Left lung (tissue), 4 donors: ENCODE data around the gene MSL3B.

Source experiments
- ATAC-seq: fragments of 200-7000 bp; cut with Tn5 transposase; one replicate; pipeline ENCODE4 v1.9.1; 2020; ENCODE audit warnings: moderate library complexity
- DNase-seq, 4 donors: peaks; one replicate each; pipeline ENCODE4 v3.0.0-alpha.2; 2013 to 2020
- H3K27ac ChIP-seq, 2 donors: fragments of 200-600 bp; sonication (generic) in 1 of 2; one replicate each; pipeline versions ENCODE4 v1.5.0 to v1.8.0; 2020 to 2021
- H3K27me3 ChIP-seq, 2 donors: fragments of 200-600 bp; sonication (generic) in 1 of 2; one replicate each; pipeline versions ENCODE4 v1.5.0 to v1.8.0; 2020 to 2021
- H3K36me3 ChIP-seq, 2 donors: fragments of 200-600 bp; sonication (generic) in 1 of 2; one replicate each; pipeline versions ENCODE4 v1.5.0 to v1.8.0; 2020 to 2021
- H3K4me1 ChIP-seq, 2 donors: fragments of 200-600 bp; one replicate each; pipeline ENCODE4 v1.8.0; 2021
- H3K4me3 ChIP-seq, 2 donors: fragments of 200-600 bp; sonication (generic) in 1 of 2; one replicate each; pipeline versions ENCODE4 v1.5.0 to v1.8.0; 2020 to 2021; ENCODE audit warnings: mild to moderate bottlenecking in 1 of 2
- H3K9me3 ChIP-seq, 2 donors: fragments of 200-600 bp; sonication (generic) in 1 of 2; one replicate each; pipeline versions ENCODE4 v1.5.0 to v1.8.0; 2020 to 2021
- intact Hi-C, 2 donors: fragments of 100-400 bp; cut with DNase I; formaldehyde crosslinking; loops; one replicate each; pipeline versions ENCODE4 v1.11.2 to v1.14.2; 2022
- TF ChIP-seq, protein P1 (sequence below), 2 donors: fragments of 200-600 bp; sonication (generic) in 1 of 2; IDR thresholded peaks; one replicate each; pipeline versions ENCODE4 v1.5.0 to v1.8.0; 2021; ENCODE audit warnings: antibody characterized with exemption in 2 of 2
- donor health status: DM: no; HTN: yes; CAD: no.
- donor health status: DM: no; HTN: no; CAD: no.

The MSL3B gene

DNA sequence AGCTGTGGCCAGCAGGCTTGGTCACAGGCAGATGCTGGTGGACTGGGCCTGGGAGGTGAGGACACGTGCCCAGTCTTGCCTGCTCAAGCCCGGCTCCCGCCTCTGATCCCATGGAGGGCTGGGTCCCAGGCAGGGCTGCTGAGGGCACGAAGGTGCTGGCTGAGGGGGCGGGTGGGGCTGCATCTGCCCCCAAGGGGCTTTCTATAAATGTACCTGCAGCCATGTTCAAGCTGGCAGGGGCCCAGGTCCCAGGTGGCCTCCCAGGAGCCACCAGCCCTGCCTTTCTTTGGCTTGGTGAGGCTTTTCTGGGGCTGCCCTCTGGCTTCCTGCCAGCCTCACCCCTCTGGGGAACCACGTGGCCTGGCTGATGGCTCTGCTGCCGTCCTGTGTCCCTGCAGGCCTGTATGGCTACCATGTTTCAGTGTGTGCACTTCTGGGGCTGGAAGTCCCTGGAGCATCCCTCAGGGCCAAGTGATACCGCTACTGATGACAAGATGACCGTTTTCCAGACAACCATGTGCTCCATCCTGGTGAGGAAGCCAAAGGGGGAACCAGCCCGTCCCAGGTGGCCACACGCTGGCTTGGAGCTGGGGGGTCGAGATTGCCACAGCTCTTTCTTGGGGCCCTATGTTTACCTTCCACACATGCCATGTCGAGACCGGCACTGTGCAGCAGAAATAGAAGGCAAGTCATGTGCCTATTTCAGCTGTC lies 37.0 kb downstream of the MSL3B start:
- ATAC-seq: no peak
- H3K9me3 ChIP-seq: no peaks in the 10 kb centered on the region

DNA sequence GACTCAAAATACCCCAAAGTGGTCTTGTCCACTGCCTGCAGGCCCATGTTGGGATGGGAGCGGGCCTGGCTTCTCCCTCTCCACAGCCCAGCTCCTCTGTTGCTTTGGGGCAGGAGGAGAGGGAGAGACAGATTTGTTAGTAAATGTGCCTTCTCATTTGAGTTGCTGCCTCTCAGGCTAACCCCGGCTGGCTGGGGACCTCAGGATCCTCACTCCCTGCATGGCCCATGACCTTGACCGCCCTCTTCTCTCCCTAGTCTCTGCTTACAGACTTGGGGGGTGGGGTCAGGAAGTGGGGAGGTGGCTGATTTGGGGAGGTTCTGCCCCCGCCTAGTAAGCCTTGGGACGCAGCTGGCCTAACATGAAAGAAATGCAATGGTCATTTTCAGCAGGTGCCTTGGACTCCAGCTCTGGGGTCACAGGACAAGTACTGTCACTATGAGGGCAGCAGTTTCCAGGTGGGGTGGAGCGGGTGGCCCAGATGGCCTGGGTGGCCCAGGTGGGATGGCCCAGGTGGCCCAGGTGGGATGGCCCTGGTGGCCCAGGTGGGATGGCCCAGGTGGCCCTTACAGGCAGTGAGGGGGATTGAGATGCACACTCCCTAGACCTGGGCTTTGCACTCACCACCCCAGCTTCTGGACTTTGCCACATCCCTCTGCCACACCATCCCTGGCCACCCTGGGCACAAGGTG lies 37.9 kb downstream of the MSL3B start:
- Histone ChIP-seq H3K36me3 (no peaks in the 10 kb centered on the region), H3K9me3 (no peaks in the 10 kb centered on the region), H3K27me3 (no peaks in the 10 kb centered on the region), H3K27ac (no peak overlapping the region), H3K4me3 (no peak overlapping the region), H3K4me1 (no peaks in the 10 kb centered on the region)
- ATAC-seq (no peak), DNase-seq (no peak)
- intact Hi-C loops: no loop called here
- TF ChIP-seq, protein P1, sequence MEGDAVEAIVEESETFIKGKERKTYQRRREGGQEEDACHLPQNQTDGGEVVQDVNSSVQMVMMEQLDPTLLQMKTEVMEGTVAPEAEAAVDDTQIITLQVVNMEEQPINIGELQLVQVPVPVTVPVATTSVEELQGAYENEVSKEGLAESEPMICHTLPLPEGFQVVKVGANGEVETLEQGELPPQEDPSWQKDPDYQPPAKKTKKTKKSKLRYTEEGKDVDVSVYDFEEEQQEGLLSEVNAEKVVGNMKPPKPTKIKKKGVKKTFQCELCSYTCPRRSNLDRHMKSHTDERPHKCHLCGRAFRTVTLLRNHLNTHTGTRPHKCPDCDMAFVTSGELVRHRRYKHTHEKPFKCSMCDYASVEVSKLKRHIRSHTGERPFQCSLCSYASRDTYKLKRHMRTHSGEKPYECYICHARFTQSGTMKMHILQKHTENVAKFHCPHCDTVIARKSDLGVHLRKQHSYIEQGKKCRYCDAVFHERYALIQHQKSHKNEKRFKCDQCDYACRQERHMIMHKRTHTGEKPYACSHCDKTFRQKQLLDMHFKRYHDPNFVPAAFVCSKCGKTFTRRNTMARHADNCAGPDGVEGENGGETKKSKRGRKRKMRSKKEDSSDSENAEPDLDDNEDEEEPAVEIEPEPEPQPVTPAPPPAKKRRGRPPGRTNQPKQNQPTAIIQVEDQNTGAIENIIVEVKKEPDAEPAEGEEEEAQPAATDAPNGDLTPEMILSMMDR (IDR thresholded peaks at IDR 0.05): no peak

More for the DNA sequence above, 37.0 kb downstream of the MSL3B start:
- TF ChIP-seq, protein P1 (IDR thresholded peaks at IDR 0.05): no peak
- DNase-seq: no peak
- H3K4me1 ChIP-seq: no peaks in the 10 kb centered on the region
- no peaks in the 10 kb centered on the region for H3K27me3 ChIP-seq
- H3K4me3 ChIP-seq: no peak overlapping the region
- H3K27ac ChIP-seq: no peak overlapping the region
- H3K36me3 ChIP-seq: peaks cover 0 to 6% of the 10 kb centered on the region in 2 donors
- intact Hi-C loops: no loop called here

DNA sequence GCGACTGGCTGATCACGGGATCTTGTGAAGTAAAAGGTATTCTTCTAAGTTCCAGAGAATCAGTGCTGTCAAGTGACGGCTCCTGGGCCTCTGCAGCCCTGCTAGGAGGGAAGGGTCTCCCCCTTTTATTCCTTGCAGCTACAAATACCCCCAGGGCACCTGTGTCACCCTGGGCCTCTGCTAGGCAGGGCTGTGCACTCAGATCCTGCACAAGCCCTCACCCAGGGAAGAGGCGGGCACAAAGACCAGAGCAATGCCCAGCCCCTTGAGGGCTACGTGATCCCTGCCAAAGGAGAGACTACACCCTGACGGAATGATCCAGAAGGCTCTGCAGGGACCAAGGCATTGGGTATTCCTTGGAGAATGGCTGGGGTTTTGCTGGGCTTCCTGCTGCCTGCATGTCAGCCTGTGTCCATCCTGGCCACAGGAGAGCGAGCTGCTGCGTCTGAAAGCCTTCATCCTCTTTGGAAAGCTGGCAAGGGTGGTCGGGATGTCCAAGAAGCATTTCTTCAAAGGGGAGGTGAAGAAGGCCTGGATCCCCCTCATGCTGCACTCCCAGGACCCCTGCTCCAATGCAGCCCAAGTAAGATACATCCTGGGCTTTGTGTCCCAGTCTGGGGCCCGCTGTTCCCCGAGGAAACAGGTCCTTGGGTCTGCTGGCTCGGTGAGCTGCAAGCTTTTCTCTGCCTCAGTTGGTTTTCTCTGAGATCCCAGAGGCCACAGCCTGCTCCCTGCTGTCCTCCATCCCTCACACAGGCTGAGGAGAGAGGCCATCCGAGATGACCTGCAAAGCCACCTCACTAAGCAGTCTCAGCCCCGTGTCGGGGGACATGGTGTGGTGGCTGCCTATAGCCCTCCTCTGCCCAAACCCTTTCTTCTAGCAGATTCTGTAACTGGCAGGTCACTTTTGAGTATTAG lies 38.7 kb downstream of the MSL3B start:
- intact Hi-C loops: no loop called here
- Histone ChIP-seq H3K27me3 (no peaks in the 10 kb centered on the region), H3K4me3 (no peak overlapping the region), H3K36me3 (no peaks in the 10 kb centered on the region), H3K27ac (no peak overlapping the region), H3K9me3 (no peaks in the 10 kb centered on the region), H3K4me1 (no peaks in the 10 kb centered on the region)
- DNase-seq (no peak), ATAC-seq (no peak)
- TF ChIP-seq, protein P1 (IDR thresholded peaks at IDR 0.05): no peak

DNA sequence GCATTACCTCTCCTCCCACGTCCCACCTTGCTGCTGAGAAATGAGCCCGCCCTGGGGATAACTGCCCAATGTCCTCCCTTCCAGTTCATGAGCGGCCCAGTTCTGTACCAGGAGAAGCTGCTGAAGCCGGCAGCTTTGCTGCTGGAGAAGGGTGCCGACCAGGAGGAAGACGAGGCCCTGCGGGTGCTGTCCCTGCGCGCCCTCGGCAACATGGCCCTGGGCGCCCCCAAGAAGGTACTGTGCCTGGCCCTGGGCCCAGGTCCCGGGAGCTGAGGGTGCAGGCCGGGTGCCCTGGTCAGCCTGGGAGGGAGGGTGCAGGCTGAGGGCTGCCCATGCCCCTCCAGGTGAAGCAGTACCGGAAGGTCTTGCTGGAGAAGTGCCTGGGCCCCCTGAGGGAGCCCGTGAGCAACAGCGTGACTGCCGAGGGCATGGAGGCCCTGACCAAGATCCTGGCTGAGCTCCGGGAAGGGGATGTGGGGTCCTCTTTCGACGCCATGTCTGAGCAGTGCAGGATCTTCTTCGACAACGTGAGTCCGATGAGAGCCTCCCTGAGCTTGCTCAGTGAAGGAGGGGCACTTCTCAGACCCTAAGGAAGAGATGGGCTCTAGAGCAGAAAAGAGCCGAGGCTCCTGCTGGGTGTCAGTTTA lies 39.5 kb downstream of the MSL3B start:
- intact Hi-C loops: no loop called here
- H3K27ac ChIP-seq: no peak overlapping the region
- DNase-seq (no peak), ATAC-seq (no peak)
- TF ChIP-seq, protein P1 (IDR thresholded peaks at IDR 0.05): no peak
- no peaks in the 10 kb centered on the region for H3K27me3 ChIP-seq
- H3K4me3 ChIP-seq: no peak overlapping the region
- no peaks in the 10 kb centered on the region for H3K4me1 ChIP-seq
- no peaks in the 10 kb centered on the region for H3K36me3 ChIP-seq
- H3K9me3 ChIP-seq: no peaks in the 10 kb centered on the region
